A549 treated with DMSO at 1 μM for 4 hours (cell line): ENCODE results near the gene HRH2. TPM values are rescaled to one million over a fixed set of nuclear protein-coding genes. Genes with fewer than 3 reads are reported as not detected.

Experiments used
- total RNA-seq: library from RNA; stranded (reverse); fragments of 200-300 nt; extraction: Qiagen RNA extraction; gene quantifications from 5 replicates; pipeline ENCODE4 v1.2.3, GENCODE V29; 2022; ENCODE audit warnings: low read depth

Gene HRH2, protein sequence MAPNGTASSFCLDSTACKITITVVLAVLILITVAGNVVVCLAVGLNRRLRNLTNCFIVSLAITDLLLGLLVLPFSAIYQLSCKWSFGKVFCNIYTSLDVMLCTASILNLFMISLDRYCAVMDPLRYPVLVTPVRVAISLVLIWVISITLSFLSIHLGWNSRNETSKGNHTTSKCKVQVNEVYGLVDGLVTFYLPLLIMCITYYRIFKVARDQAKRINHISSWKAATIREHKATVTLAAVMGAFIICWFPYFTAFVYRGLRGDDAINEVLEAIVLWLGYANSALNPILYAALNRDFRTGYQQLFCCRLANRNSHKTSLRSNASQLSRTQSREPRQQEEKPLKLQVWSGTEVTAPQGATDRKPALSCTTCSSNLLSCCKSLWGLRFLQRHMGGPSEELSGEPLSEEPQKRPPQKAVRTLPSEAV
- 0.49 to 0.89 TPM (median 0.79 TPM) in 5 replicates for total RNA-seq

GRCh38 chr5:175657593-175658271, at the start of gene HRH2:
Gene HRH2 (plus strand): TSS chr5:175658071. CDS start chr5:175683234, 25,163 bp downstream.

Other genes starting within 250 kb of the HRH2 start
- 0.77 to 1.3 TPM (median 0.95 TPM) in 5 replicates for gene DRD1, start 213.9 kb upstream of the HRH2 start, total RNA-seq
- 95.6 to 121 TPM (median 102 TPM) in 5 replicates for gene SFXN1, start 179.5 kb upstream of the HRH2 start, total RNA-seq
- 147 to 188 TPM (median 172 TPM) in 5 replicates for gene CPLX2, start 213.5 kb downstream of the HRH2 start, total RNA-seq